GM19351 (cell line): ENCODE measurements around the gene GGA2.

ENCODE experiments used
- ATAC-seq: cut with Tn5 transposase; IDR thresholded peaks from one replicate; pipeline ENCODE4 v1.9.1; 2021; ENCODE audit warnings: mild to moderate bottlenecking, moderate library complexity; ENCODE audit not compliant: unreplicated experiment

Gene GGA2

GRCh38 chr16:23423496-23424049 lies 86.7 kb downstream of the GGA2 start:
- ATAC-seq: no peak

- ATAC-seq: no peak
Observed at GRCh38 chr16:23420011-23420410, 90.3 kb downstream of the GGA2 start.

GRCh38 chr16:23416816-23417215 lies 93.5 kb downstream of the GGA2 start:
- ATAC-seq: no peak

GRCh38 chr16:23414731-23415130 lies 95.6 kb downstream of the GGA2 start:
- ATAC-seq: no peak
